Activated naive CD4-positive, alpha-beta T cell treated with anti-CD3 and anti-CD28 coated beads for 36 hours (primary cell): ENCODE measurements around the gene EIF4EBP2. TPM values are rescaled to one million over a fixed set of nuclear protein-coding genes. Genes with fewer than 3 reads are reported as not detected.

Source experiments
- CTCF ChIA-PET: fragments of 350-600 bp; sonication (Branson Sonifier 250); formaldehyde crosslinking; loops from one replicate; lab custom pipeline; 2021; ENCODE audit warnings: antibody characterized with exemption; lab: Charles Lee
- DNase-seq: peaks from one replicate; pipeline ENCODE4 v3.0.0-alpha.2; 2020
- H3K27ac Mint-ChIP-seq: one replicate; pipeline ENCODE4 v1.8.0; 2021; ENCODE audit warnings: mild to moderate bottlenecking, mixed read lengths
- H3K27me3 Mint-ChIP-seq: one replicate; pipeline ENCODE4 v1.8.0; 2021; ENCODE audit warnings: low read depth, mixed read lengths
- H3K36me3 Mint-ChIP-seq: one replicate; pipeline ENCODE4 v1.8.0; 2021; ENCODE audit warnings: low read depth, mixed read lengths
- H3K4me1 Mint-ChIP-seq: one replicate; pipeline ENCODE4 v1.8.0; 2021; ENCODE audit warnings: low read depth, mixed read lengths
- H3K4me3 Mint-ChIP-seq: one replicate; pipeline ENCODE4 v1.8.0; 2021; ENCODE audit warnings: mild to moderate bottlenecking, moderate library complexity, mixed read lengths
- H3K9me3 Mint-ChIP-seq: one replicate; pipeline ENCODE4 v1.8.0; 2021; ENCODE audit warnings: mixed read lengths
- intact Hi-C: fragments of 100-400 bp; cut with micrococcal nuclease; formaldehyde crosslinking; loops from one replicate; pipeline ENCODE4 v1.15.1; 2023
- total RNA-seq, 2 experiments: library from RNA; stranded (reverse); gene quantifications; one replicate each; pipeline ENCODE4 v1.2.3, GENCODE V29; 2021

EIF4EBP2 gene
- total RNA-seq, 2 experiments from 2014 or later = 20.0 to 21.0 TPM

DNA sequence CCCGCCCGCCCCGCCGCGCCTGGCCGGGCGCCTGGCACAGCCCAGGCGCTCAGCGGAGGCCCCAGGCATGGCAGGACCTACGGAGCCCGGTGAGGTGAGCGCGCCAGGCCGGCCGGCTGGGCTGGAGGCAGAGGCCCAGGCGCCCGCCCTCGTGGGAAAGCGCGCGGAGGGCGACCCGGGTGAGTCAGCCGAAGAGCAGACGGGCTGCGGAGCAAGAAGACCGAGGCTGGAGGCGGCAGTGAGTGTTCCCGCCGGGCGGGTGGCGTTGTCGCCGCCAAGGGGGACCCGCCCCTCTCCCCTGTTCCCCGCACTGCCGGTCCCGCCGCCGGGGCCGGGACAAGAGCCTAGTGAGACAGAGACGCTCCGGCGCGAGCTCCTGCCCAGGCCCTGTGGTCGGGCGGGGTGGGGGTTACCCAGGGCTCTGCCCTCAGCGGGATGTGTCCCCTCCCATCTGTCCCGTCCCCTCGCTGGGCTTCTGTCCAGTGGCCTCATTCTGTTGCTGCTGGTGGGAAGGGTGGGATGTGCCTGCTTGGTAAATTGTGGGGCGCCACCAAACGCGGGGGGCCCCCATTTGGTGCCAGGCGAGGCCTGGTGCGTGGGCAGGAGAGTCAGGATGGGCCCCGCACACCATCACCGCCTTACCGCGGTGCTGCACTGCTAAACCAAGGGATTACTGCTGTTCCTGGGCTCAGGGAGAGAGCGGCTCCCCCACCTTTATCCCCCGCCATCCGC lies 54.5 kb downstream of the EIF4EBP2 start:
- H3K36me3 Mint-ChIP-seq = no peaks in the 10 kb centered on the region
- H3K27me3 Mint-ChIP-seq = peaks cover 39% of the 10 kb centered on the region
- H3K4me3 Mint-ChIP-seq = peak overlapping the region; percentile 34
- CTCF ChIA-PET = interaction anchor here (0.6 to 4.1 kb wide), 2 partner anchors 80 to 300 kb away, joined by 3 to 59 read pairs; no protein-coding TSS in a partner anchor
- peak; percentile 52 for DNase-seq
- intact Hi-C loops = no loop called here
- no peaks in the 10 kb centered on the region for H3K9me3 Mint-ChIP-seq
- H3K27ac Mint-ChIP-seq = no peak overlapping the region
- H3K4me1 Mint-ChIP-seq = peaks cover 5% of the 10 kb centered on the region

DNA sequence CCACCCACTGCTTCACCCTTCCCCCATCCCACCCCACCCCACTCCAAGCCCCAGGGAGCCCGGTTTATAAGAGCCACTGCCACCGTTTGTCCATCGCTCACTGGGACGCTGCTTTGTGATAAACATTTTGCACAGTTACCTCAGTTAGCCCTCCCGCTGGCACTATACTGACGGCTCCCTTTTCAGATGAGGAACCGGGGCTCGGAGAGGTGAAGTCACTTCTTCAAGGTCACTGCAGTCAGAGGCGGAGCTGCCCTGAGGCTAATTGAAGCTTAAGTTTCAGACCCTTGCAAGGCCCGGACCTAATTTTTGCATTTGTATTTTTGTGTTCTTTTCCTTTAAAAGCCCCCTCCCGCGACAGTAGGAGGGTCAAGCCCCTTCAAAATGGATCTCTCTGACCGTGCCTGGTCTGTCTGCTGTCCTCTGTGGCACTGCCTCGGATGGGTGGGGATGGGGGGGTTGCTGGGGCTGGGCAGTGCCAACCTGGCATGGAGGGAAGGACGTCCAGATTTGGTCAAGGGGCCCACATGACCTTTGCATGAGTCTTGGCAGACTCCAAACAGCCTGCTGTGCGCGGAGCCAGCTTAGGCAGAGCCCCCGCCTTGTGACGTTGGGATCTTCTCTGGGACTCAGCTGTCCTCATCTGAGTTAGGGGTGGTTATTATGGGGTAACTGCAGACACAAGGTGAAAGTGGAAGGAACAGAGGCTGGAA lies 55.3 kb downstream of the EIF4EBP2 start:
- Mint-ChIP-seq H3K9me3 (no peaks in the 10 kb centered on the region), H3K27me3 (peaks cover 39% of the 10 kb centered on the region), H3K4me3 (no peak overlapping the region), H3K36me3 (no peaks in the 10 kb centered on the region), H3K4me1 (peaks cover 5% of the 10 kb centered on the region), H3K27ac (no peak overlapping the region)
- no peak for DNase-seq
- CTCF ChIA-PET = interaction anchor here (0.6 to 4.1 kb wide), 2 partner anchors 80 to 300 kb away, joined by 3 to 59 read pairs; no protein-coding TSS in a partner anchor
- intact Hi-C loops = no loop called here

DNA sequence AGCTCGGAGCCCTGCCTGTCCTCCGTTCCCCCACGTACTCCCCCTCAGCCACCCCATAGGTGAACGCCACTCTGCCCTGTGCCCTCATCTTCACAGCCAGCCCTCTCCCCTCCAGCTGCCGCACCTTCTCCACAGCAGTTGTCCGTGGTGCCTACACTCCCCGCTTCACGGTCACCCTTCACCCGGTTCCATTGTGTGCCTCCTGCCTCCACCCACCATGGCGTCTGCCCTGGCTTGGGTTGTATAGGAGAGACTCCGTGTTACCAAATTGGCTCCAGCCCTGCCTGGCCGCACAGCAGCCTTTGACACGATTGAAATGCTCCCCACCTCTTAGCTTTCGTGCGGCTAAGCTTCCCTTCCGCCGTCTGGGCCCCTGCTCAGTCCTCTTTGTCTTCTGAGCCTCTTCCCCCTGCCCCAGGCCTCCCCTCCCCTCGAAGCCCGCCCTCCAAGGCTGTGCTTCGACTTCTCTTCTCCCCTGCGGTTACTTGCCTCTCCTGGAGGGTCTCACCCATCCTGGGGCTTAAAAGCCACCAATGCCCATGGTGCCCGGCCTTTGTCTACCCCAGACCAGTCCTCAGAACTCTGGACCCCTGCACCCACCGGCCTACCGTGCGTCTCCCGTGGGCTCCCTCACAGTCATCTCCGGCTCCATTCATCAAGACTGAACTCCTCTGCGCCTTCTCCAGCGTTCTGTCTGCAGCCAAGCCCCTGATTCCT lies 56.0 kb downstream of the EIF4EBP2 start:
- Mint-ChIP-seq H3K4me3 (no peak overlapping the region), H3K27me3 (peaks cover 39% of the 10 kb centered on the region), H3K9me3 (no peaks in the 10 kb centered on the region), H3K4me1 (peaks cover 5% of the 10 kb centered on the region), H3K36me3 (no peaks in the 10 kb centered on the region), H3K27ac (no peak overlapping the region)
- DNase-seq = no peak
- CTCF ChIA-PET = interaction anchor here (2.3 to 4.1 kb wide), 3 partner anchors 8 to 79 kb away, joined by 8 to 59 read pairs (median 19); no protein-coding TSS in a partner anchor
- intact Hi-C loops = loop anchor here (2.0 kb wide), 1 partner anchor 421 kb away; no protein-coding TSS in a partner anchor

DNA sequence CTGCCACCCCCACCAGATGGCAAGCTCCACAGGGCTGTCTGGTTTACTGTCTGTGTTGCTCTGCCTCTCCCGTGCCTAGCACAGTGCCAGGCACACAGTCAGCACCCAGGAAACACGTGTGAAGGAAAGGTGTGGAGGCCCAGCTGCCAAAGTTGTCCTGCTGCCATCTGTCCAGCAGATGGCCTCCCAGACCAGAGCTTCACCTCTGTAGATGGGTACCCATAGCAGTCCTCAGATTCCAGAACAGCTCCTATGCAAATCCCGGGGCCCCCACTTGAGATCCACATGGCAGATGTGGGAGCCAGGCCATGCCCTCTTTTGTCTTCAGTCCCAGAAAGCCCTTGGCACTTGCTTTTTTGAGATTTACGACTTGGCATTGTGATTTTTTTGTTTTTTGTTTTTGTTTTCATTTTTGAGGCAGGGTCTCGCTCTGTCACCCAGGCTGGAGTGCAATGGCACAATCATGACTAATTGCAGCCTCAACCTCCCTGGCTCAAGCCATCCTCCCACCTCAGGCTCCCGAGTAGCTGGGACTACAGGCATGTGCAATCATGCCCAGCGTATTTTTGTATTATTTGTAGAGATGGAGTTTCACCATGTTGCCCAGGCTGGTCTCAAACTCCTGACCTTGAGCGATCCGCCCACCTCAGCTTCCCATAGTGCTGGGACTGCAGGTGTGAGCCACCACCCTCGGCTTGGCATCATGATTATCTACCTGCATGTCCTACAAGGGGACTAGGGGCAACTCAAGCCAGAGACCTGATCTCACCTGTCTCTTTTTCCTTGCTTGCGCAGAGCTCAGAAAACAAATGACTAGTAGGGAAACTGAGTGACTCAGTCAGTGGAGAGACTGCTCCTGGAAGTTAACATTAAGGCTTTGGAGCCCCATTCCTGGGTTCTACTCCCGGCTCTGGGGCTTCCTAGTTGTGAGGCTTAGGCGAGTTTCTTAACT lies 57.7 kb downstream of the EIF4EBP2 start:
- H3K4me1 Mint-ChIP-seq = peaks cover 5% of the 10 kb centered on the region
- CTCF ChIA-PET = interaction anchor here (0.6 to 4.1 kb wide), 37 partner anchors 8 to 561 kb away, joined by 3 to 59 read pairs (median 4); no protein-coding TSS in a partner anchor
- no peaks in the 10 kb centered on the region for H3K9me3 Mint-ChIP-seq
- DNase-seq = peak; percentile 72
- H3K27me3 Mint-ChIP-seq = peaks cover 33% of the 10 kb centered on the region
- H3K27ac Mint-ChIP-seq = no peak overlapping the region
- H3K36me3 Mint-ChIP-seq = no peaks in the 10 kb centered on the region
- intact Hi-C loops = loop anchor here (1.0 to 2.0 kb wide), 3 partner anchors 79 to 419 kb away; no protein-coding TSS in a partner anchor
- no peak overlapping the region for H3K4me3 Mint-ChIP-seq

DNA sequence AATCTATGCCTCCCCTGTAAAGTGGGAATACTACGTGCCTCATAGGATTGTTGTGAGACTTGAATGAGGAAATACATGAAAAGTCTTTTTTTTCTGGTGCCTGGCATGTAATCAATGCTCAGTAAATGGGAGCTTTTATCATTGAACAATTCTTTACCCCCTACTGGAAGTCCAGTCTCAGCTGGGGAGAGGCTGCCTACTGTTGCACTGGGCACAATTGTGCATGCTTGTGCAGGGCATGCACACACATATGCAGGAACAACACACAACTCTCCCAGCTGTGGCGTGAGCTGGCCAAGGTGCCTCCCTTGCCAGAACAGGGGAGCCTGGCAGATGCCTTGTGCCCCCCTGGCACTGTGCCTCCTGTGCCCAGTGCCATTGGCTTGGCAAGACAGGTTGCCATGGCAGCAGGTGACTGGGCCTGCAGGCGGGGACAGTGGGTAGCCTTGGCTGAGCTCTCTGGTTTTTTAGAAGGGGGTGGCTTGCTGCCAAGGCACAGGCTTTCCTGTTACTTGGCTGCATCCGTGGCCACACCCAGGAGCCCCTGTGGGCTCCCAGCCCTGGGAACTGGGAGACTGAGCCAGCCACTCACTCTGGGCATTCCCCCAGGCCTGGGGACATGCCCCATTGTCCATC lies 58.5 kb downstream of the EIF4EBP2 start:
- intact Hi-C loops = no loop called here
- Mint-ChIP-seq H3K4me1 (peaks cover 5% of the 10 kb centered on the region), H3K27ac (no peak overlapping the region), H3K9me3 (no peaks in the 10 kb centered on the region), H3K36me3 (no peaks in the 10 kb centered on the region), H3K27me3 (peaks cover 28% of the 10 kb centered on the region), H3K4me3 (no peak overlapping the region)
- CTCF ChIA-PET = interaction anchor here (0.6 to 4.1 kb wide), 16 partner anchors 11 to 562 kb away, joined by 3 to 59 read pairs (median 8); no protein-coding TSS in a partner anchor
- no peak for DNase-seq

DNA sequence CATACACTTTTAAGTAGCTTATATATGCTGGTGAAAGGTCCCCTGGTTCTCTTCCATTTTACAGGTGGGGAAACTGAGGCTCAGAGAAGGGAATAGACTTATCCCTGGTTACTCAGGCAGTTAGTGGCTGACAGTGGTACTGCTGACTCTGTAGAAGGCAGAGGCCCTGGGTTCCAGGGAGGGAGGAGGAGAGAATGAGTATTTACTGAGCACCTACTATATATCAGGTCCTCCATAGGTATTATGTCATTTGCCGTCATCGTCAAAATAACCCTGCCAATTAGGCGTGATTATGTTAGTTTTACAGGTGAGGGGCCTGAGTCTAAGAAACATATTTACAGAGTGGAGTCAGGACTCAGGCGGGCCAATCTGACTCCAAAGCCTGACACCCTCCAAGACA lies 61.3 kb downstream of the EIF4EBP2 start:
- H3K4me3 Mint-ChIP-seq = no peak overlapping the region
- DNase-seq = no peak
- no peak overlapping the region for H3K27ac Mint-ChIP-seq
- H3K4me1 Mint-ChIP-seq = no peaks in the 10 kb centered on the region
- H3K27me3 Mint-ChIP-seq = peaks cover 5% of the 10 kb centered on the region
- CTCF ChIA-PET = interaction anchor here (0.7 kb wide), 2 partner anchors 10 to 165 kb away, joined by 6 to 7 read pairs; no protein-coding TSS in a partner anchor
- intact Hi-C loops = no loop called here
- H3K9me3 Mint-ChIP-seq = no peaks in the 10 kb centered on the region
- H3K36me3 Mint-ChIP-seq = no peaks in the 10 kb centered on the region

DNA sequence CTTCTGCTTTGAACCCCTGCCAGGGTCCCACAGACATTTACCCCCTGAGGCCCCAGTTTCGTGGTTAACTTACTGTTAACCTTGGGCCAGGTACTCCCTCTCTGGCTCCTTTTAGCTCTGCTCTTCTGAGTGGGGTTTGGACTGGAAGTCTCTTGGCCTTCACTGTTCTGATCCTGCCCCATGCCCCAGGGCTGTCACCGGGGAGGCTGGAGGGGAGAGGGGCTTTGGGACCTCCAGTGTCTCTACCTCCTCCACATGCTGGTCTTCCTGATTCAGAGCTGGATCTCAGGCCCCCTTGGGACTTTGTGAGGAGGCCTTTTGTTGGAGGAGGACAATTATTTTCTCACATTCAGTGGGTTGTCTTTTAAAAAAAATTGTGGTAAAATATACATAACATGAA lies 61.9 kb downstream of the EIF4EBP2 start:
- no peaks in the 10 kb centered on the region for H3K4me1 Mint-ChIP-seq
- H3K27me3 Mint-ChIP-seq = peaks cover 2% of the 10 kb centered on the region
- no peak overlapping the region for H3K4me3 Mint-ChIP-seq
- CTCF ChIA-PET = interaction anchor here (0.7 kb wide), 2 partner anchors 11 to 165 kb away, joined by 6 to 7 read pairs; no protein-coding TSS in a partner anchor
- intact Hi-C loops = no loop called here
- no peaks in the 10 kb centered on the region for H3K36me3 Mint-ChIP-seq
- H3K27ac Mint-ChIP-seq = no peak overlapping the region
- no peaks in the 10 kb centered on the region for H3K9me3 Mint-ChIP-seq
- DNase-seq = no peak

DNA sequence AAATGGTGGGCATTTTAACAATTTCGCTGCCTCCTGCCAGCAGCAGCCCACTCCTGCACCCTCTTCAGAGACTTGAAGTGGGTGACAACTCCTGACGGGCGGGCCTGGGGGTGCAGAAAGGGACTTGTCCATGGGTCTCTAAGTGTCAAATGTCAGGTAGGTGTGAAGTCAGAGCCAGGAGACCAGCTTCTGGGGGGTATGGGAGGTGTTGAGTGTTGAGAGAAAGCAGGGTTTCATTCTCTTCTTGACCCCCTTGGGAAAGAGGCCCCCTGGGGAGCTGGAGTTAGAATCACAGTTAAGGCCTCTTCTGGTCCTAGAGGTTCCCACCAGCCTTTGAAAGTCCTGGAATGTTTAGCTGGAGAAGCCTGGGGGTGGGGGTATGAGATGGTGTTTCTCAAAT lies 63.0 kb downstream of the EIF4EBP2 start:
- H3K36me3 Mint-ChIP-seq = no peaks in the 10 kb centered on the region
- CTCF ChIA-PET = interaction anchor here (0.7 kb wide), 1 partner anchor 88 kb away, joined by 3 read pairs; no protein-coding TSS in a partner anchor
- DNase-seq = no peak
- no peaks in the 10 kb centered on the region for H3K27me3 Mint-ChIP-seq
- H3K4me3 Mint-ChIP-seq = no peak overlapping the region
- intact Hi-C loops = no loop called here
- H3K4me1 Mint-ChIP-seq = no peaks in the 10 kb centered on the region
- no peaks in the 10 kb centered on the region for H3K9me3 Mint-ChIP-seq
- H3K27ac Mint-ChIP-seq = no peak overlapping the region

DNA sequence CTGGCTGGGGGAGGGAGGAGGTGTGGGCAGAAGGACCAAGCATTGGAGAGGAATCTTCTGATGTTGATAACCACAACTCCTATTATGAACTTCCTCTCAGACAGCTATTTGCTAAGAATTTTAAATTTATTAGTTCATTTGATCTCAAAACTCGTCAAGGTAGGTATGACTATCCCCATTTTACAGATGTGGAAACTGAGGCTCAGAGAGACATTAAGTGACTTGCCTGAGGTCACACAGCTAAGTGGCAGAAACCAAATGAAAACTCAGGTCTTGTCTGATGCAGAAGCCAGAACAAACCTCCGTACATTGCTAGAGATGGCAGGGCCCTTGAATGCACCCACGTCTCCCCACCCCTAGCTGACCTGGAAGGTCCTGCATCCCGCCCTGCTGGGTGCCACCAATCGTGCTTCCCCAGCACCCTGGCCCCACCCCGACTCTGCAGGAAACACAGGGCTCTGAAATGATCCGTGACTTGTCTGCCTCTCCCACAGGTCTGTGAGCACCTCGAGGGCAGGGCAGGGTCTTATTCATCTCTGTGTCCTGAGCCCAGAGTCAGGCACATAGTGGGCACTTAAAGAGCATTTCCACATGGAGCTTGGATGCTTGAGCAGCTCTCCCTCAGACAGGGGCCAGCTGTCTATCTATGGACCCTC lies 69.0 kb downstream of the EIF4EBP2 start:
- no peaks in the 10 kb centered on the region for H3K36me3 Mint-ChIP-seq
- no peak overlapping the region for H3K27ac Mint-ChIP-seq
- intact Hi-C loops = no loop called here
- CTCF ChIA-PET = no interaction called here
- no peak for DNase-seq
- H3K4me1 Mint-ChIP-seq = peaks cover 21% of the 10 kb centered on the region
- no peaks in the 10 kb centered on the region for H3K9me3 Mint-ChIP-seq
- no peak overlapping the region for H3K4me3 Mint-ChIP-seq
- H3K27me3 Mint-ChIP-seq = peaks cover 23% of the 10 kb centered on the region

DNA sequence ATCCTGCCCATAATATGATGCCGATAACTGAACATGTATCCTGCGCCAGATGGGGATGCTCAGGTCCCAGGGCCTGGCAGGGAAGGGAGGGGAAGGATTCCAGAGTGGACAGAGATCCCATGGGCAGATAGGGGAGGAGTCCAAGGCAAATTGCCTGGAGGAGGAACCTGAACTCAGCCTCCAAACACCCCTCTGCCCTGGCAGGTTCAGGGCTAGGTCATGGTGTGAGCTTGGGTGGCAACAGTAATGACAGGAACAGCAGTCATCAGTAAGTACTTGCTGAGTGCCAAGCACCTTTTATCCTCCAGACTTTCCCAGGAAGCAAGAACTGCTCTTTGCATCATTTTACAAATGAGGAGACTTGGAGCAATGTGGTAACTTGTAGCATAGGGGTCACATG lies 70.8 kb downstream of the EIF4EBP2 start:
- peaks cover 32% of the 10 kb centered on the region for H3K4me1 Mint-ChIP-seq
- intact Hi-C loops = loop anchor here (5.0 kb wide), 3 partner anchors 202 to 373 kb away; partner anchors contain the start of gene PPA1
- H3K27ac Mint-ChIP-seq = no peak overlapping the region
- no peaks in the 10 kb centered on the region for H3K9me3 Mint-ChIP-seq
- CTCF ChIA-PET = no interaction called here
- no peak for DNase-seq
- no peaks in the 10 kb centered on the region for H3K36me3 Mint-ChIP-seq
- H3K27me3 Mint-ChIP-seq = peaks cover 29% of the 10 kb centered on the region
- H3K4me3 Mint-ChIP-seq = no peak overlapping the region
